Activated T-cell treated with anti-CD3 and anti-CD28 coated beads, Interleukin-2, amount 50 U/mL, for 24 hours (primary cell): Measurements from ENCODE around the gene ZSCAN31.
"Not testable (repeated sequence)": the region's sequence is repeated elsewhere in the genome, so short reads cannot be mapped to it uniquely, and the experiment has no call there.

Experiments used
- DNase-seq: peaks from one replicate; pipeline ENCODE4 v3.0.0-alpha.2; 2020
- H3K27ac Mint-ChIP-seq: 2 replicates; pipeline ENCODE4 v1.8.0; 2020; ENCODE audit warnings: mild to moderate bottlenecking, mixed read lengths
- H3K27me3 Mint-ChIP-seq: 2 replicates; pipeline ENCODE4 v1.8.0; 2020; ENCODE audit warnings: mixed read lengths
- H3K36me3 Mint-ChIP-seq: 2 replicates; pipeline ENCODE4 v1.8.0; 2020; ENCODE audit warnings: low read depth, mixed read lengths
- H3K4me1 Mint-ChIP-seq: 2 replicates; pipeline ENCODE4 v1.8.0; 2020; ENCODE audit warnings: low read depth, mixed read lengths
- H3K4me3 Mint-ChIP-seq: 2 replicates; pipeline ENCODE4 v1.8.0; 2020; ENCODE audit warnings: mild to moderate bottlenecking, moderate library complexity, mixed read lengths
- H3K9me3 Mint-ChIP-seq: 2 replicates; pipeline ENCODE4 v1.8.0; 2020; ENCODE audit warnings: mixed read lengths

Gene ZSCAN31

DNA sequence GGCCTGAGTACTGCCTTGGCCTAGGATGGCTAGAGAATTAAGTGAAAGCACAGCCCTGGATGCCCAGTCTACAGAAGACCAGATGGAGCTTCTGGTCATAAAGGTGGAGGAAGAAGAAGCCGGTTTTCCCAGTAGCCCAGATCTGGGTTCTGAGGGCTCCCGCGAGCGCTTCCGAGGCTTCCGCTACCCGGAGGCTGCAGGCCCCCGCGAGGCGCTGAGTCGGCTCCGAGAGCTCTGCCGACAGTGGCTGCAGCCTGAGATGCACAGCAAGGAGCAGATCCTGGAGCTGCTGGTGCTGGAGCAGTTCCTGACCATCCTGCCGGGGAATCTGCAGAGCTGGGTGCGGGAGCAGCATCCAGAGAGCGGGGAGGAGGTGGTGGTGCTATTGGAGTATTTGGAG lies 23.6 kb upstream of the ZSCAN31 start:
- peaks cover 12% of the 10 kb centered on the region for H3K4me1 Mint-ChIP-seq
- peaks cover 30% of the 10 kb centered on the region for H3K36me3 Mint-ChIP-seq
- H3K27me3 Mint-ChIP-seq, H3K9me3 Mint-ChIP-seq, H3K27ac Mint-ChIP-seq, DNase-seq, H3K4me3 Mint-ChIP-seq: not testable (repeated sequence)

GRCh38 chr6:28357036-28357435 lies 21.1 kb upstream of the ZSCAN31 start:
- peaks cover 14% of the 10 kb centered on the region for H3K36me3 Mint-ChIP-seq
- no peak overlapping the region for H3K27ac Mint-ChIP-seq
- H3K27me3 Mint-ChIP-seq = no peaks in the 10 kb centered on the region
- no peak overlapping the region for H3K4me3 Mint-ChIP-seq
- peaks cover 16% of the 10 kb centered on the region for H3K4me1 Mint-ChIP-seq
- no peaks in the 10 kb centered on the region for H3K9me3 Mint-ChIP-seq
- no peak for DNase-seq

DNA sequence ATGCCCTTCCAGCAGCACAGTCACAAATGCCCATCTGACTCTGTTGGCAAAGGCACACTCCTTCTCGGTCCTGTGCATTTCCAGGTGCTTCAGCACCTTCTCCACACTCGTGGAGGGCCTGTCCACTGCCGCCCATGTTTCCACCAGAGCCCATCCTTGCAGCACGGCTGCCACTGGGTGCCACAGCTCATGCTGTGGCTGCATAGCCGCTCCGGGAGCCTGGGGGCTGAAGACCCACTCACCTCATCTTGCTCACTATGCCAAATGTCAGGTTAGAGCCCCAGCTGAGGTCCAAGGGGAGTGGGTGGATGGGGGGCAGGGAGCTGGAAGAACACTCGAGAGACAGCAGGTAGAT lies 20.7 kb upstream of the ZSCAN31 start:
- Mint-ChIP-seq H3K4me3 (no peak overlapping the region), H3K9me3 (no peaks in the 10 kb centered on the region), H3K4me1 (peaks cover 19% of the 10 kb centered on the region), H3K36me3 (peaks cover 13% of the 10 kb centered on the region), H3K27me3 (no peaks in the 10 kb centered on the region), H3K27ac (no peak overlapping the region)
- no peak for DNase-seq

DNA sequence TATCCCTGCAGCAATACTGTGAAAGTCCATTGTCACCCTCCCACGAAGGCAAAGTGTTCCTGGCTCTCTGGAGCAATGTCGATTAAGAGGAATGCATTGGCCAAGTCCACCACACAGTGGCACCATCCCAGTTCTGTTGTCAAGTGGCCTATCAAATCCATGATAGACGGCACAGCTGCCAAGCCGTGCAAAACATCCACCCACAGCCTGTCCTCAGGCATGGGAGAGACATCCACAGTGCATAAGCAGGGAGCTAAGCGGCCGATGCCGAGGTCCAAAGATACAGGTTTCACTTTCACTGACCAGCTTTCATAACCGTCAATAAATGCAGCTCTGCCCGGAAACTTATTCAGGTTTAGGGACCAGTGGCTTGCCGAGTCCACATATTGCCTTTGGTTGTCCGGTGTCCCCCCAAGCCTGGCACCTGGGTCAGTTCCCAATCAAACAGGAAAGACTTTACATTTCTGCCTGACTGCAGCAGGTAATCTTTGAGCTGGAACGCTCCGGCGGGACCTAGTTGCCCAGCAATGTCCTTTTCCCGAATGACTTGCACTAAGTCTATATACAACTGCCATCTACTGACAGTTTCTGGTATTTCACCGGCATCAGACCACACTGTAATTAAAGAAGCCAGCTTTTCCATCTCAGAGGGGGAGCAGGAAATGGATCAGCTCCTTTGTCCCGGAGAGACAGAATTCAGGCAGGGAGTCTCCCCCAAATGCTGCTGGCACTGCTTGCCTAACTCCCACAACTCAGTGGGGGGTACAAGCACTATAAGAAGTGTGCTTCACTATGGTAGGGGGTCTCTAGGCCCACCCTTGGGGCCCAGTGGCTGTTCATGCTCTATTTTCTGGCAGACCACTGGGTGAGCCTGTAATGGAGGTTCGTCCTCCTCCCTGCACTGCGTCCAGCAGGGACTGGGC lies 20.1 kb upstream of the ZSCAN31 start:
- no peaks in the 10 kb centered on the region for H3K9me3 Mint-ChIP-seq
- peaks cover 7% of the 10 kb centered on the region for H3K36me3 Mint-ChIP-seq
- DNase-seq = peak; percentile 69
- peak overlapping the region; percentile 89 for H3K27ac Mint-ChIP-seq
- peak overlapping the region; percentile 84 for H3K4me3 Mint-ChIP-seq
- peaks cover 25% of the 10 kb centered on the region for H3K4me1 Mint-ChIP-seq
- H3K27me3 Mint-ChIP-seq = no peaks in the 10 kb centered on the region

- Mint-ChIP-seq H3K36me3 (peaks cover 10% of the 10 kb centered on the region), H3K27me3 (no peaks in the 10 kb centered on the region), H3K27ac (no peak overlapping the region), H3K9me3 (no peaks in the 10 kb centered on the region), H3K4me1 (peaks cover 36% of the 10 kb centered on the region), H3K4me3 (peak overlapping the region; percentile 84)
- no peak for DNase-seq
Observed at GRCh38 chr6:28354688-28355554, 19.0 kb upstream of the ZSCAN31 start.

DNA sequence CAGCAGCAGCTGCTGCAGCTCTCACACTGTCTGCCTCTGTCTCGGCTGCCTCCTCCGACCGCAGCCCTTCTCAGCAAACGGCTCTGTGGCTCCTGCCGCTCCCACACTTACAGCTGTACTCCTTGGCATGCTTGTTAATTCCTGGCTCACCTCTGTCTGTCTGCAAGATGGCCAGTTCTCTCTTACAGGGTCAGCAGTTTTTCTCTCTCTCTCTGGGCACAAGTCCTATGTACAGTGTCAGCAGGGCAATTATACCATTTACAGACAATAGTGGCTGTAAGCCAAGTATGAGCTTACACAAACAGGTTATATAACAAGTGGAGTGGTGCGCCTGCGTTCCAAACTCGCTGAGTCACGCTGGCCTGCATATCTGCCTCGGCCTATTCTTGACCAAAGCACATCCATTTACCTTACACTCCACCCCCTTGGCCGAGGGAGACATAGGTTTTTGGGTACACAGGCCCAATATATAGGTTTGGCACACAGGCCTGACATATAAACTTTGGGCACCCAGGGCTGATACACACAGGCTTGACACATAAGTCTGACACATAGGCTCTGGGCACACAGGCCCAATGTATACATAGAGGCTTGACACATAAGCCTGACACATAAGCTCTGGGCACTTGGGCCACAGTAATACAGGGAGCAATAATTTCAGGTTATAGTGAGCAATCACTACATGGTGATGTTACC lies 18.2 kb upstream of the ZSCAN31 start:
- DNase-seq = no peak
- H3K9me3 Mint-ChIP-seq = no peaks in the 10 kb centered on the region
- H3K27me3 Mint-ChIP-seq = no peaks in the 10 kb centered on the region
- H3K4me3 Mint-ChIP-seq = no peak overlapping the region
- peaks cover 41% of the 10 kb centered on the region for H3K4me1 Mint-ChIP-seq
- peak overlapping the region; percentile 53 for H3K27ac Mint-ChIP-seq
- H3K36me3 Mint-ChIP-seq = peaks cover 6% of the 10 kb centered on the region

DNA sequence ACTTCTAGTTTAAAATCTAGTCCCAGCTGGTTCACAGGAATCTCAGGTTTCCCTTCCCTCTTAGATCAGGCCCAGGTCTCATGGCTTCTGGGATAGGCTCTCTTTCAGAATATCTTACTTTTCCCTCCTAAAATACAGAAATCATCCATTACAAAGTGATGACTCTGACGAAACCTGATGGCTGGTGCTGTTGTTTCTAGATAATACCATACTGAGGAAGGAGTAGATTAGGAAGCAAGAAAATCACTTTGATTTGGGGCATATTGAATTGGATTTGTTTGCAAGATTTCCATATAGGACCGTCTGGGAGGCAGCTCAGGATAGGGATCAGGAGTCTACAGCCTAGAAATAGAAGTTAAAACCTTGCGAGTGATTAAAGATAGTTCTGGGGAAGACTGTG lies 17.4 kb upstream of the ZSCAN31 start:
- no peak for DNase-seq
- no peak overlapping the region for H3K27ac Mint-ChIP-seq
- peaks cover 41% of the 10 kb centered on the region for H3K4me1 Mint-ChIP-seq
- no peaks in the 10 kb centered on the region for H3K27me3 Mint-ChIP-seq
- no peaks in the 10 kb centered on the region for H3K9me3 Mint-ChIP-seq
- H3K4me3 Mint-ChIP-seq = no peak overlapping the region
- peaks cover 5% of the 10 kb centered on the region for H3K36me3 Mint-ChIP-seq

DNA sequence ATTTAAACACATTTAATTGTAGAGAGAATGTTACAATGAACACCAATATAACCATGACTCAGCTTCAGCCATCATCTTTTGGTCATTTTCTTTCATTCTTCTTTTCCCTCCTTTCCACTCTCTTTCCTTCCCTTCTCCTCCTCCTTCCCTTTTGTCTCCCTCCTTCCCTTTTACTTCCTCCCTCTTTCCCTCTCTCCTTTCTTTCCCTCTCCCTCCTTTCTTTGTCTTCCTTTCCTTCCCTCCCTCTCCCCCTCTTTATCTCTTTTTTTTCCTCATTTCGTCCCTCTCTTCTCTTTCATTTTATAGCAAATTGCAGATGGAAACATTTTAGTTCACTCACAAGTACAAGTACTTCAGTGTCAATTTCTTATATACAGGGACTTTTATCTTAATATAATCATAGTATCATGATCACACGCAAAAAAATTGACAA lies 15.6 kb upstream of the ZSCAN31 start:
- H3K36me3 Mint-ChIP-seq = peaks cover 5% of the 10 kb centered on the region
- peak overlapping the region; percentile 18 for H3K27ac Mint-ChIP-seq
- no peak for DNase-seq
- peaks cover 8% of the 10 kb centered on the region for H3K27me3 Mint-ChIP-seq
- H3K4me3 Mint-ChIP-seq = no peak overlapping the region
- no peaks in the 10 kb centered on the region for H3K9me3 Mint-ChIP-seq
- peaks cover 39% of the 10 kb centered on the region for H3K4me1 Mint-ChIP-seq

DNA sequence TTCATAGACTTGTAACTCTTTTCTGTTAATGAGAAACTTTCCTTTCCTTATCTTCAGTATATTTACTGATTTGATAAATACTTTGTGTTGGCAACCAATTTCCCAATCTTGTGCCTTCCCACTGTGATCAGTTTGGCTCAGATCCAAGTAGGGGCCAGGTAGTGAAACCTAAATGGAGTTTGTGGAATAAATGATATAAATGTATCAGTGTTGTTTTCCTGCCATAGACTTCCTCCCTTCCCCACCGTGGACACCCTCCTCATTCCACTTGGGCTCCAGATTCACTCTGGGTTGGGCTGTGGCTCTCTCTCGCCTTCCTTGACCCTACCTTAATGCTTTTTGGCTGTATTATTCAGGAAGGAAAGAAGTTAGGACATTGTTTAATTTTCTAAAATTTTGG lies 15.1 kb upstream of the ZSCAN31 start:
- no peak for DNase-seq
- Mint-ChIP-seq H3K4me3 (peak overlapping the region; percentile 99), H3K27ac (no peak overlapping the region), H3K36me3 (peaks cover 5% of the 10 kb centered on the region), H3K4me1 (peaks cover 37% of the 10 kb centered on the region), H3K27me3 (peaks cover 11% of the 10 kb centered on the region), H3K9me3 (no peaks in the 10 kb centered on the region)

- peak; percentile 87 for DNase-seq
- Mint-ChIP-seq H3K36me3 (peaks cover 5% of the 10 kb centered on the region), H3K27me3 (peaks cover 14% of the 10 kb centered on the region), H3K27ac (peak within 1 kb of the TSS; percentile 95), H3K4me3 (peak within 1 kb of the TSS; percentile 99), H3K4me1 (peaks cover 28% of the 10 kb centered on the region), H3K9me3 (no peaks in the 10 kb centered on the region)
Observed at GRCh38 chr6:28349892-28350737, 14.2 kb upstream of the ZSCAN31 start, which contains the start of gene ZKSCAN3. TSS of gene ZKSCAN3 (plus strand) at chr6:28349947. CDS start at chr6:28359587, 9,640 bp downstream.

- Mint-ChIP-seq H3K27ac (peak overlapping the region; percentile 95), H3K9me3 (no peaks in the 10 kb centered on the region), H3K36me3 (peaks cover 5% of the 10 kb centered on the region), H3K4me3 (peak overlapping the region; percentile 99), H3K27me3 (peaks cover 15% of the 10 kb centered on the region), H3K4me1 (peaks cover 28% of the 10 kb centered on the region)
- DNase-seq = no peak
Observed at GRCh38 chr6:28349344-28349891, 13.5 kb upstream of the ZSCAN31 start.

GRCh38 chr6:28347119-28347518 lies 11.2 kb upstream of the ZSCAN31 start:
- H3K9me3 Mint-ChIP-seq = no peaks in the 10 kb centered on the region
- no peak overlapping the region for H3K4me3 Mint-ChIP-seq
- H3K36me3 Mint-ChIP-seq = peaks cover 5% of the 10 kb centered on the region
- DNase-seq = no peak
- H3K27me3 Mint-ChIP-seq = peaks cover 18% of the 10 kb centered on the region
- H3K4me1 Mint-ChIP-seq = peaks cover 25% of the 10 kb centered on the region
- no peak overlapping the region for H3K27ac Mint-ChIP-seq

DNA sequence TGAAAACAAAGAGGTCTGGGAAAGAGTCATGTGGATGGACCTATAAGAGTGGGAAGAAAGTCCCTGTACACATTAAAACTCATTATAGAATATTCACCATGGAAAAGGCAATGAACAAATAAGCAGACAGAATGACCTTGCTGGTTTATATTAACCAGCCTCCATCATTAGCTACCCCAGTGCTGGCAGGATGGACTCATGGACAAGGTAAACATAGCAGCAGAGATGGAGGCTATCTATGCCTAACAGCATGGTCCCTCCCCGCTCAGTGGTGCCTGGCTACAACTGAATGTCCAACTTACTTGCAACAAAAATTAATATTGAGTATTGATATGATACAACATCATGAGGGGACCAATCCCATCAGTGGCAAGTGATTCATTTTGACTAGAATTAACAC lies 9.3 kb upstream of the ZSCAN31 start:
- no peak for DNase-seq
- peaks cover 7% of the 10 kb centered on the region for H3K36me3 Mint-ChIP-seq
- H3K4me3 Mint-ChIP-seq = no peak overlapping the region
- peaks cover 7% of the 10 kb centered on the region for H3K4me1 Mint-ChIP-seq
- H3K27me3 Mint-ChIP-seq = peaks cover 18% of the 10 kb centered on the region
- H3K27ac Mint-ChIP-seq = no peak overlapping the region
- H3K9me3 Mint-ChIP-seq = peaks cover 8% of the 10 kb centered on the region
